ENCODE data around the gene IQCE.

The IQCE gene

DNA sequence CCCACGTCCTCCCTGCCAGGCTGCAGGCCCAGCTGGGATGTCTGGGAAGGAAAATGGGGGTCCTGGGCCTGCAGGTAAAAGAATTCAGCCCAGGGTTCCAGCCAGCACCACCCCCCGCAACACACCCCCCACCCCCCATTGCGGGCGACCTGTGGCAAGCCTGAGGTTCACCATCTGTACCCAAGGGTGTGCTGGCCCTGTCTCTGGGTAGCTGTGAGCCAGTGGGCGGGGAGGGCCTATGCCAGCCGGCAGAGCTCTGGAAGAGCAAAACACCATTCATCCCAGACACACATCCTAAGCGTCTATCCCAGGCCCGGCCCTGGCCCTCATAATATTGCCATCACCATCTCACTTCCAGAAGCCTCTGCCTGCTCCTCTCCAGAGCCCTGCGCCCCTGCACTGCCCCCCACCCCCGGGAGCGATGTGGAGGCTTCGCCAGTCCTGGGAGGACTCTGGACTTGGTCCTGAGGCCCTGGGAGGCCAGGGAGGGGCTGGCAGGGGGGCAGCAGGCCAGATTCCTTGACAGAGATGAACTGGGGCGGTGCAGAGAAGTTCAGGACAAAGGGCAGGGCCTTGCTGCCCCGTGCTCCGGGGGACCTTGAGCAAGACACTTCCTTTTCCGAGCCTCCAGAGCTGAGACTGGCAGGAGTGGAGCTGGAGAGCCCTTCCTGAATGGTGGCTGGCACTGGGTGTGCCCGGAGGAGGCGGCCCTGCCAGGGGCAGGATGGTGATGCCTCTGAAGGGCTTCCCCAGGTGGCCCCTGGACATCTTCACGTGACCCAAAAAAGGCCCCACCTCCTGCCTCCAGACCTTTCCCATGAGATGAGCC, 64.3 kb downstream of the IQCE start:
- DNase-seq (ENCODE audit: insufficient read length, low spot score), result no peak
- no peak for FAIRE-seq
- no peak for TF ChIP-seq POLR2A (IDR thresholded peaks at IDR 0.05; ENCODE audit: low read depth, low read length)

DNA sequence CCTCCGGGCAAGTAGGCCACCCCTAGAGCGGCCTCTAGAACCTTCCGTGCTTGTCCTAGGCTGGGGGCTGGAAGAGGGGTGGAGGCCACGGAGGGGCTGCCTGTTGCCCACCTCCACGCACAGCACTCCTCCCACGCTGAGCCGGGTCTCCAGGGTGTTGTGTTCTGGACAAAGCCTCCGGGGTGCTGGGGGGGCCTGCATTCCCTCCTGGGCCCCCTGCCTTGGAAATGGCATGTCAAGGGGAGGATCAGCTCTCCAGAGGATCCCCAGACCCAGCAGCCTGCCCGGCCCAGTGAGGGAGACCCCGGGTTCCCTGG, 64.9 kb downstream of the IQCE start:
- TF ChIP-seq POLR2A (IDR thresholded peaks at IDR 0.05; ENCODE audit: low read depth, low read length), result no peak
- FAIRE-seq, result no peak
- DNase-seq (ENCODE audit: insufficient read length, low spot score), result no peak

DNA sequence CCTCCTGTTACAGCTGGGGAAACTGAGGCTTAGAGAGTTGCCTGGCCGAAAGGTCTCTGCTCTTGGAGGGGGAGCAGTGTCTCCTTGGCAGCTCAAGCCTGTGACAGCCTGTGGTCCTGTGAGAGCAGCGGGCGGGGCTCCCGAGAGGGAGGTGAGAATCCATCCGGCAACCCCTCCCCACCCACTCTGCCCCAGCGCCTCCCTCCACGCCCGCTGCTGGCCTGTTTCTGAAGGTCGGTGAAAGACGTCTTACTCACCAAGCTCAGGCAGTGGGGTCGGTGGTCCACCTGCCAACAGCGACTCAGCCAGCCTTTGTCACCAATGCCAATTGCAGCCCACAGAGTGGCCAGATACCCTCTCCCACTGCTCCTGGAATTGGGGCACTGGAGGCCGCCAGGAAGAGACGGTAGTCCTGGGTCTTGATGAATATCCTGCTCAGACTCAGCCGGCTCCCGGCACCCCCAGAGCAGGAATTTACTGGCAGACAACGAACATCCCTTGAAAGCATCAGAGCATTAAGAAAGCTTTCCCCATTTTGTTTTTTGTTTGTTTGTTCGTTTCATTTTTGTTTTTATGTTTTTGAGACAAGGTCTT, 65.6 kb downstream of the IQCE start:
- DNase-seq (ENCODE audit: insufficient read length, low spot score) (no peak), FAIRE-seq (no peak)
- TF ChIP-seq POLR2A (IDR thresholded peaks at IDR 0.05; ENCODE audit: low read depth, low read length), result no peak

DNA sequence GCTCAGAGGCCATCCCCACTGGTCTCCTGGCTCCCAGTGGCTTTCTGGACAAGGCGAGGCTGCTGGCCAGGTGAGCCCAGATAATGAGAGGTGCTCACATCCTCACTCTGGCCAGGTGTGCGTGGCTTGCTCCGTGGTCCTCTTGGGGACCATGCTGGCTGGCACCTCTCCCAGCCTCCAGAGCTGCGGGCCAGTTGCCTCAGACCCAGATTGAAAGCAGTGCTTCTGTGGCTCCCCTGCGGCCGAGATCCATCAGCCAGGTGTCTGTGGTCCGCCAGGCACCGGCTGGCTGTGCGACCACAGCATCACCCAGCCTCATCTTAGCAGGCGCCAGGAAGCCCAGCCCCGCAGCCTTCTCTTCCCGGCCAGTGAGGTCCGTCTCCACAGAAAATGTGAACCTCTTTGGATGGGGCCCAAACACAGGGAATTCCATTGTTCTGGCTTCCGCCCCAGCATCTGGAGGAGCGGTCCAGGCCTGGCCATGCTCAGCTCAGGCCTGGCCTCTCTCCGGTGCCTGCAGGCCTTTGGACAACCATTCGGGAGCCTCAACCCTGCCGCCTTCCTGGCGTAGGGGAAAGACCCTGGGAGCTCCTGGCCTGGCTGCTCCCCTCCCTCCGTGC, 67.8 kb downstream of the IQCE start:
- TF ChIP-seq POLR2A (IDR thresholded peaks at IDR 0.05; ENCODE audit: low read depth, low read length), result no peak
- FAIRE-seq, result no peak
- no peak for DNase-seq (ENCODE audit: insufficient read length, low spot score)

GRCh38 chr7:2627258-2628129, 68.7 kb downstream of the IQCE start:
- TF ChIP-seq POLR2A (IDR thresholded peaks at IDR 0.05; ENCODE audit: low read depth, low read length), result no peak
- DNase-seq (ENCODE audit: insufficient read length, low spot score) (no peak), FAIRE-seq (no peak)

DNA sequence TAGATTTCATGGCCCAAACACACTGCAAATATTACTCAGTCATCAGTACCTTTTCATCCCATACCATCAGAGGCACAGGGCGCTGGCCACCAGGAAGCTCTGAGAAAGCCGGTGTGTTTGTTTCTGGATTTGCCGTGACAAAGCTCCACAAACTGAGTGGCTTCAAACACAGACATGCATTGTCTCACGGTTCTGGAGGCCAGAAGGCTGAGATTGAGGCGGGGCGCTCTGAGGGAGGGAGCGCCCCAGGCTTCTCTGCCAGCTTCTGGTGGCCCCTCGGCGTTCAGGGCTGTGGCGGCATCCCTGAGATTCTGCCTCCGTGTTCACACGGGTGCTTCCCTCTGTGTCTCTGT, 69.3 kb downstream of the IQCE start:
- TF ChIP-seq POLR2A (IDR thresholded peaks at IDR 0.05; ENCODE audit: low read depth, low read length), result no peak
- no peak for DNase-seq (ENCODE audit: insufficient read length, low spot score)
- FAIRE-seq, result no peak

GRCh38 chr7:2628891-2629290, 70.1 kb downstream of the IQCE start:
- no peak for FAIRE-seq
- no peak for TF ChIP-seq POLR2A (IDR thresholded peaks at IDR 0.05; ENCODE audit: low read depth, low read length)
- DNase-seq (ENCODE audit: insufficient read length, low spot score), result no peak

GRCh38 chr7:2629746-2630681, 71.2 kb downstream of the IQCE start:
- TF ChIP-seq POLR2A (IDR thresholded peaks at IDR 0.05; ENCODE audit: low read depth, low read length), result no peak
- FAIRE-seq (no peak), DNase-seq (ENCODE audit: insufficient read length, low spot score) (peak; percentile 95)

DNA sequence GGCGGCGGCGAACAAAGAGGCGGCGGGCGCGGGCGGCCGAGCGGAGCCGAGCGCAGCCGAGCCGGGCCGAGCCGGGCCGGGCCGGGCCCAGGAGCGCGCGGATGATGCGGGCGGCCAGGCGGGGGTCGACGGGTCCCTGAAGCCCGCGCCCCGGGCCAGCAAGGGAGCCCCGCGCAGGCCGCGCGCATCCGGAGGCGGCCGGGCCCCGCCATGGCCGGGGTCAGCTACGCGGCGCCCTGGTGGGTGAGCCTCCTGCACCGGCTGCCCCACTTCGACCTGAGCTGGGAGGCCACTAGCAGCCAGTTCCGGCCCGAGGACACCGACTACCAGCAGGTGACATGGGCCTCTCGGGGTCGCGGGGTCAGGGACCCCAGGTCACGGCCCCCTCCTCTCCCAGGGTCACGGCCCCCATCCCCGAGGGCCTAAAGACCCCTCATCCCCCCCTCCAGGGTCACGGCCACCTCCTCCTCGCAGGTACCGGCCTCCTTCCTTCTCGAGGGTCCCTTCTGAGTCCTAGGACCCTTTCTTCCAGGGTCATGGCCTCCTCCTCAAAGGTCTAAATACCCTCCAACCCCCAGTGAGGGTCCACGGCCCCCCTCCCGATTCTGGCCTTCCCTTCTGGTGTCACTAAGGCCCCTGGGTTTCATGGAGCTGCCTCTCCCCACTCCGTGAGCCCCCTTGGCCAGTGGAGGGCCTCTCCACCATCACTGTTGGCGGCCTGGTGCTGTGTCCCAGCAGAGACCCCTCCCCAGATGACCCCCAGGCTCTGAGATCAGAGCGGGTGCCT, 73.4 kb downstream of the IQCE start, which contains the start of gene TTYH3:
TTYH3 (plus strand) TSS at position 41 of the 787 bp plus-strand sequence; CDS start at position 211, 170 bp downstream.
- no peak for FAIRE-seq
- peak; percentile 46; the same call in 1 of the 2 replicates for TF ChIP-seq POLR2A (IDR thresholded peaks at IDR 0.05; ENCODE audit: low read depth, low read length)
- peak; percentile 81 for DNase-seq (ENCODE audit: insufficient read length, low spot score)

DNA sequence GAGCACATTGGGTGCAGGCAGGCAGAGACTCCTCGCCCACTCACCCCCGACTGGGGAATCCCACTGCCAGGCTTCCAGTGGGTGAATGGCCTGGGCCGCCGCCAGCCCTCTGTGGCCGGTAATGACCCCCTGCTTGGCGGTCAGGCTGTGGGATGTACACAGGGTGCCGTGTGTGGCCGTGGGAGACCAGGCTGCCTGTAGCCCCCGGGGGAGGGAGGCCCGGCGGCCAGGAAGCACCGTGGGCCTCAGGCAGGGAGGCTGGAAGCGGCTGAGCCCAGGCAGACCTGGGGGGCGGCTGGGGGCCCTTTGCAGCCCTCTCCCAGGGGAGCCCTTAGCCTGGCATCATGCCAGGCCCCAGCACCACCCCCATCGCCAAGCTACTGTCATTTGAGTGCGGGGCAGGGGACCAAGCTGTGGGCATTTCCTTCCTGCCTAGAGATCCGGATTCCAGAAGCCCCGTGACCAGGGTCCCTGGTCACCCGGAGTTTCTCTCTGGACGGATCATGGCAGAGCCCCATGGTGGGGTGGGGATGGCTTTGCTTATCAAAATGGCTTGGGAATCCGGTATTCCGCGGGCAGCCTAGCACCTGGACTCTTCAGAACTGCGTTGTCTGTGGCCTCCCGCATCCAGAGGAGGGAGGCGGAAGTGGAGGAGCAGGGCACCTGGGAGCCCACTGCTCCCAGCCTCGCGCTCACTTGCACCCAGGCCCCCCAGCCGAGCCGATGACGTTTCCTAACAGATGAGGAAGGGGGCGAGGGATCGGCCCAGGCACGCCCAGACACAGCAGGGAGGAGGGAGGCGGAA, 74.2 kb downstream of the IQCE start:
- FAIRE-seq (no peak), DNase-seq (ENCODE audit: insufficient read length, low spot score) (peak; percentile 98)
- no peak; the same call in 1 of the 2 replicates for TF ChIP-seq POLR2A (IDR thresholded peaks at IDR 0.05; ENCODE audit: low read depth, low read length)

DNA sequence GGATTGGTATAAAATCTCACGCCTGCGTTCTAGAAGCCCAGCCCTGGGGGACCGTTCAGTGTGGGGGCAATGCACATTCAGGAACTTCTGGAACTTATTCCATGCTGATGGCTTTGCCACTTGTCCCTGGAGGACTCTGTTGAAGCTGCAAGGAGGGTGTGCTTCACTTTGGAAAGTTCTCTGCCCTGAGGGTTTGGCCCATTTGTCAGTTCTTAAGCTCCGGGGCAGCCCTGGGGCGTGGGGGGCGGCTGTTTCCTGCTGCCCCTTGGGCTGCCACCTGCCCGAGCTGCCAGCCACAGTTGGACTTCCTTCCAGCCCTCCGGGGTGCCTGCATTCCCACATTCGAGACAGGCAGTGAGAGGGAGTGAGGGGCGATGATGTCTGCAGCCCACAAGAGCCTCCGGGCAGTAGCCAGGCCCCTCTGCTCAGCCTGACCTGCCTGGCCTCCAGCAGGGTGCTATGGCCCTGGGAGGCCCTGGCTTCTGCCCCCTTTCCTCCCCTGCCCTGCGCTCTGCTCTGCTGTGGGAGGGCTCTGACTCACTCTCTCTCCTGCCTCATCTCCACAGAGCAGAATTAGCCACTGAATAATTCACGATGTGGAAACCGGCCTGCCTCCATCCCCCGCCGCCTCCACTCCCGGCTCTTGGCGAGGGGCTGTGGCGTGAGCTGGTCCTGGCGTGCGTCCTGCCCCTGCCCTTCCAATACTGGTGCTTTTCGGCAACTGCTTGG, 74.9 kb downstream of the IQCE start:
- DNase-seq (ENCODE audit: insufficient read length, low spot score), result peak; percentile 99
- peak; percentile 52 for TF ChIP-seq POLR2A (IDR thresholded peaks at IDR 0.05; ENCODE audit: low read depth, low read length)
- no peak for FAIRE-seq
